Right hindlimb (tissue), 1 donor: ENCODE results near the gene SLC18A3.

ENCODE experiments used
- DNase-seq: peaks from one replicate; pipeline ENCODE4 v3.0.0-alpha.2; 2018

Gene SLC18A3

DNA sequence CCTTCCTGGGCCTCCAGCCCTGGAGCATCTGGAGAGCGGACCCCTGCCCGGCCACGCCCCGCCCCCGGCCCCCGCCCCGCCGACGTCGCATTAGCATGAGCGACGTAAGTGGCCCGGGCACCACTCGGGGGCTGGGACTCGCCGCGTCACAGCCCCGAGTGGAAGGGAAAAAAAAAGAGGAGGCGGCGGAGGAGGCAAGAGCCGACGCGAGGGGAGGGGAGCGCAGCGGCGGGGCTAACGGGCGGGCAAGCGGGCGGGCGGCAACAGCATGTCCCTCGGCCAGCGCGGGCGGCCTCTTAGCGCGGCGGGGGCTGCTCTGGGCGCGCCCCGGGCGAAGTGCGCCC, at the start of gene SLC18A3:
SLC18A3 (plus strand) TSS at position 197 of the 344 bp plus-strand sequence. CDS start 431 bp downstream, outside the sequence.
- DNase-seq = no peak

- no peak for DNase-seq
Measured at GRCh38 chr10:49560526-49560925, 49.6 kb upstream of the SLC18A3 start.

DNA sequence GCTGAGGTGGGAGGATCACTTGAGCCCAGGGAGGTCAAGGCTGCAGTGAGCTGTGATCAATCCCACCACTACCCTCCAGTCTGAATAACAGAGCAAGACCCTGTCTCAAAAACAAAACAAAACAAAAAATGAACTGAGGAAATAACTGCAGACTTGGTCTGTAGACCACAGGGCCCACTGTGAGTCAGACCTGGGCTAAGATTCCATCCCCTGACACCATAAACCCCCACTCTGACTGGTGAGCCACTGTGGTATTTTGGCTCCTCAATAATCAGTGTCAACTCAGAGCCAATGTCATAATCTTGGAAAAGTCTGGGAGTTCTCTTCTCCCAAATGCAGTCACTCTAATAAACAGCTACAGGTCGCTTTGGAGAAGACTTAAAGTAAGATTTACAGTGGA, 47.2 kb upstream of the SLC18A3 start:
- DNase-seq = no peak

GRCh38 chr10:49564461-49565009, 45.6 kb upstream of the SLC18A3 start:
- no peak for DNase-seq

DNA sequence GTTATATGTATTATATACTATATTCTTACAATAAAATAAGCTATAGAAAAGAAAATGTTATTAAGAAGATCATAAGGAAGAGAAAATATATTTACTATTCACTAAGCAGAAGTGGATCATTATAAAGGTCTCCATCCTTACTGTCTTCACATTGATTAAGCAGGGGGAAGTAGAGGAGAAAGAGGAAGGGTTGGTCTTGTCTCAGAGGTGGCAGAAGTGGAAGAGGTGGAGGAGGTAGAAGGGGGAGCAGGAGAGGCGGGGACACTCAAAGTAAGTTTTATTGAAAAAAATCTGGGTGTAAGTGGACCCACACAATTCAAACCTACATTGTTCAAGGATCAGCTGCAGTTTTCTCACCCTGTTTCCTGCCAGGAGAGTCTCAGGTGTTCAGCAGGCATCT, 42.3 kb upstream of the SLC18A3 start:
- DNase-seq = no peak

DNA sequence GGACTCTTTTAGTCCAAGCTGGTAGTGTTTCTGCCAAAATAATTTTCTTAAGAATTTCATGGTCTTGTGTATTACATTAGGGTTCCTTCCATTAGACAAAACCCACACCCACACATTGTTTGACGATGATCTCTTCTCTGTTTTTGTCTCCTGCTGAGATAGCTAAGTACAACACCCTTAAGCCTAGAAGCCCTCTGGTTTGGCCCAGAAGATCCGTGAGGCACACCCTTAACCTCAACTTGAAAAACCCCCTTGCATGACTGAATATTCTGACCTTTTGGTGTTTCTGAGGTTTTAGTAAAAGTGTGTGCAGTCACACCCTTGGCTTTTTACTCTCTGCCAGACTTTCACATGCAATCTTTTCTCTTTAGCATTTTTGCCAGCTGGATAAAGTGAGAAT, 41.9 kb upstream of the SLC18A3 start:
- DNase-seq = no peak

DNA sequence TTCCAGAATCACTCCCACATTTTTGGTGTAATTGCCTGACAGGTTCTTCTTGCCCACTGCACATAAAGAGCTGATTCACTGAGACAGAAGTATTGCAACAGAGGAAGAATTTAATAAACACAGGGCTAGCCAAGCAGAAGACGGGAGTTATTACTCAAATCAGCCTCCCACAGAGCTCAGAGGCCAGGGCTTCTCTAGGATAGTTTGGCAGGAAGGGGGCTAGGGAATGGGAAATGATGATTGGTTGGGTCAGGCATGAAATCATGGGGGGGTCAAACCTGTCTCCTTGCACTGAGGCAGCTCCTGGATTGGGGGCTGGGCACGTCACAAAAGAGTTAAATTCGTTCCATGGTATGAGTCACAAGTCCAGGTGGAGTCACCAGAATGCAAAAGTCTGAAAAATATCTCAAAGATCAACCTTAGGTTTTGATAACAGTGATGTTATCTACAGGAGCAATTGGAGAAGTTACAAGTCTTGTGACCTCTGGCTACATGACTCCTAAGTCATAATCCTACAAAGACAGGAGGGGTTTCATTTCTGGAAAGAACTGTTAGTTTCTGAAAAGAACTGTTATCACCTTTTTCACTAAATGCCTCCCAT, 41.0 kb upstream of the SLC18A3 start:
- no peak for DNase-seq

DNA sequence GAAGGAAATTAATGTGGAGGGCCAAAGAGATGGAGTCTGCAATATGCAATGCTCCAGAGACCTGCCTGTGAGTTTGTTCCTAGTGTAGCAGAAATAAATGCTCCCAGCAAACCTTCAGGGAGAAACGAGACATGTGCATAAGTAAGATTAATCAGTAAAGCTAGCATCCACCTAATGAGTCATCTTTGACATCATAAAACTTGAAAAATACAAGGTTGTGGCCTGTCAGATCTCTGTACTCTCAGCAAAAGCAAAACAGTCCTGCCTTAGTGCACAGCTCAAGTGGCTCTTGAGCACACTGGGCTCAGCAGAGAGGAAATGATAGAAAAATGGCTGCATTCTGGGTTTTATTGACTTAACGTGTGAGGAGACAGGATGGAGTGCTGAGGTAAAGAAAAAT, 38.7 kb upstream of the SLC18A3 start:
- no peak for DNase-seq

- no peak for DNase-seq
Measured at GRCh38 chr10:49572594-49573114, 37.5 kb upstream of the SLC18A3 start.

- DNase-seq = no peak
Measured at GRCh38 chr10:49575489-49576072, 34.5 kb upstream of the SLC18A3 start.

GRCh38 chr10:49577182-49577925, 32.8 kb upstream of the SLC18A3 start:
- DNase-seq = no peak

DNA sequence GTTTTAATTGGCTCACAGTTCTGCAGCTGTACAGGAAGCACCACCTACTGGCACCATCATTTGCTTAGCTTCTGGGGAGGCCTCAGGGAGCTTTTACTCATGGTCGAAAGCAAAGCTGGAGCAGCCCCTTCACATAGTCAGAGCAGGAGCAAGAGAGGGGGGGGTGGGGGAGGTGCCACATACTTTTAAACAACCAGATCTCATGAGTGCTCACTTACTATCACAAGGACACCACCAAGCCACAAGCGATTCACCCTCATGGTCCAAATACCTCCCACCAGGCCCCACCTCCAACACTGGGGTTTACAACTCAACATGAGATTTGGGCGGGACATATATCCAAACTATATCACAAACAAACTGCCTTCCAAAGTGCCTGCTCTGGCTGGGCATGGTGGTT, 31.7 kb upstream of the SLC18A3 start:
- no peak for DNase-seq

DNA sequence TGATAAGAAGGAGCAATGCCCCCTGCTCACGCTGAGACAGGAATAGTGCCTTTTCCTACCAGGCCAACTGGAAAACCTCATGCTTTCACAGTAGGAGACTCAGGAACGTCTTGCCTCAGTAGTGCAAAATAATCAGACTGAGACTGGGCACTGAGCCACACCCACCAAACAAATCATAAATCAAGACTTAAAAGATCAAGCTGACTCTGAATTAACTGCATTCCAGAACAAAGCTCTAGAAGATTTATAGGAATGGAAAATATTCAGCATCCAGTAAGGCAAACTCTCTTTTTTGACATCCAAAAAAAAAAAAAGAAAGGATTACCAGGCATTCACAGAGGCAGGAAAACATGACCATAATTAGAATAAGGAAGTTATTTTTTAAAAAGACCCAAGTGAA, 30.5 kb upstream of the SLC18A3 start:
- DNase-seq = no peak

DNA sequence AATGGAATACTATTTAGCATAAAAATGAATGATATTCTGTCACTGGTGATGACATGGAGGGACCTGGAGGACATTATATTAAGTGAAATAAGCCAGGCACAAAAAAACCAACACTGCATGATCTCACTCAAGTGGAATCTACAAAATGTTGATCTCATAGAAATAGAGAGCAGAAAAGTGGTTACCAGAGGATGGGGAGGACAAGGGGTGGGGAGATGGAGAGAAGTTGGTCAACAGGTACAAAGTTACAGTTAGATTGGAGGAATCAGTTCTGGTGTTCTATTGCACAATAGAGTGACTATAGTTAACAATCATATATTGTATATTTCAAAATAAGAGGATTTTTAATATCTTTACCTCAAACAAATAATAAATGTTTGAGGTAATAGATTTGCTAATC, 24.7 kb upstream of the SLC18A3 start:
- no peak for DNase-seq

DNA sequence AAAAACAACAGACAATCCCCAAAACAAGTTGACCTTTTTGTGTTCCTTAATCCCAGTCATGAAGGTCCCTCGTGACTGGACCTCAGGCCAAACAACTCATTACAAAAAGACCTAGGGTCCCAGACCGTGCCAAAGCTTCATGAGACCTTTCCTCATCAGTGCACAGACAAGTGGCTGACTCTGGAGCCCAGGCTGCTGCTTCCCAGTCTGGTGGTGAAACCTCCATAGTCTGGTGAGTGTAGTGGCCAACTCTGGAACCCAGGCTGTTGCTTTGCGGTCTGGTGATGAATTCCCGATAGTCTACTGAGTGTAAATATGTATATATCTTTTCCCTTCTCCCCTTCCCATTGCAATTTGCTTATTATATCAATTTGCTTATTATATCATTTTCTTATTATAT, 22.1 kb upstream of the SLC18A3 start:
- DNase-seq = no peak

DNA sequence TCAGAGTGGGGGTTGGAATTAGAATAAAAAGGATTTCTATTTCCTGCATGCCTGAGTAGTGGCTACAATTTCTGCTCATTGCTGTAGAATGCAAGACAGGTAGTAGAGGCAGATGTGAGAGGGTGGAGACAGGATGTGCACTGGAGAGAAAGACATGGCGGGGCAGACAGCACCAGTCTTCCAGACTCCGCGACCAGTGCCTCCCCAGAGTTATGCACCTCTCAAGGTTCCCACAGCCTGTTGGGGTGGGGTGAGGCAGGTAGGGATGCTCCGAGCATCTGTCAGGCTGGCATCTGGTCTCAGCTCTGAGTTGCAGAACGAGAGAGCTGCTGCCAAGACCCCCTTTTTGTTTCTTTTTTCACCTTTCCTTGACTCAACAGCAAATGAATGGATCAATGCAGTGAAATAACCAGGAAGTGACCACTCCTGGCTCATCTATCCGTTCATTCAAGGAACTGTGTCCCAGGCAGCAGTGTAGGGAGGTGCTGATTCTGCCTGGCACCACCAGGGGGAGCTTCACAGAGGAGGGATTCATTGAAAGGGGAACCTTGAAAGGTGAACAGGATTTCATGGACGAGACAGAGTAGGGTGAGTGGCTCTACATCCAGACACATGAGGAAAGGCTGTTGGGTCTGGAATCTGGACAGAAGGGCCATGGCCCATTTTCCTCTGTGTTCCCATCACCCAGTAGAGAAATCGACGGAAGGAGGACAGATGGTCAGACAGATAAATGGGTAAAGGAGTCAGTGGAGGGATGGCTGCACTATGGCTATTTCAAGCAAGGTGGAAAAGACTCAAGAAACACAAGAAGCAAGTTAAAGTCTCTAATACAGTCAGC, 17.2 kb upstream of the SLC18A3 start:
- DNase-seq = peak; percentile 42

GRCh38 chr10:49593564-49593875, 16.6 kb upstream of the SLC18A3 start:
- no peak for DNase-seq

DNA sequence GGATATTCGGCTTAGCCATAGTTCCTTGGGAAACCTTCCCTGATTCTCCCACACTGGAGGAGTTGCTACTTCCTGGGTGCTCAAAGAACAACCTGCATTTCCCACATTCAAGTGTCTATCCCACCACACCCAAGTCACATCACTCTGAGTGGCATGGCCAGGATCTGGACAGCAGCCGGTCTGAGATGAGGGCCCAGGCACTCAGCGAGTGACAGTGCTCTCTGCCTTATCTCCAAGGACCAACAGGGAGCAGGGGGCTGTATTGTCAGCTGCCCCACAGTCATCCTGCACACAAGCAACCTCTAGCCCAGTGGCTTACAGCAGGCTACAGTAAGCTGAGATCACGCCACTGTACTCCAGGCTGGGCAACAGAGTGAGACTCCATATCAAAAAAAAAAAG, 16.1 kb upstream of the SLC18A3 start:
- no peak for DNase-seq

- DNase-seq = peak; percentile 54
Measured at GRCh38 chr10:49594594-49594993, 15.5 kb upstream of the SLC18A3 start.

DNA sequence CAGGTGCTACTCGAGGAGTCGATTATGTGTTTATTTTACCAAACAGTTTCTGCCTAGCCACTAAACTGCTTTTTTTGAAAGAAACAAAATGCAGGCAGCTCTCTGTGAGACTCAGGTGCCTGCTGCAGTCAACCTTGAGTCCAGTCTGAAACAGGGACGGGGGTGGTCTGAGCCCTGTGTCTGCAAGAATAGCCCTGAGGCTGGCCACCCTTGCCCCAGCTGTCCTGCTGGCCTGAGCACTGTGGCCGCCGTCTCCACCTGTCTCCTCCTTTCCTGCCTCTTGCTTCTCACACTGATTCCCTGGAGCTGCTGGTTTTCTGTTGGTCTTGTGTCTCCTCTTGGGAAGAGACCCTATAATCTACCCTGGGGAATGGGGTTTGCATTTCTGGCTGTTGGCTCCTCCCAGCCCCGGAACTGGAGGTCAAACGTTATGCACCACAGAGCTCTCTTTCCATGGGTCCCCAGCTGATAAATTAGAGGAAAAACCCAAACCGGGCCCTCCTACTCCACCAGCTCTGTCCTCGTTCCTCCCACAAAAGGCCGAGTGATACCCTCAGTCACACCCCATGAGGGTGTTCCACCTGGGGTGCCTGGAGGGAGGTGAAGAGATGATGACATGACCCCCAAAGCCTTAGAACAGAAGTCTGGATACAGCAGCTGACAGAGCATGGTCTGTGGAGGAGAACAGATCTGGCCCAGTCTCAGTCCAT, 15.0 kb upstream of the SLC18A3 start:
- no peak for DNase-seq

DNA sequence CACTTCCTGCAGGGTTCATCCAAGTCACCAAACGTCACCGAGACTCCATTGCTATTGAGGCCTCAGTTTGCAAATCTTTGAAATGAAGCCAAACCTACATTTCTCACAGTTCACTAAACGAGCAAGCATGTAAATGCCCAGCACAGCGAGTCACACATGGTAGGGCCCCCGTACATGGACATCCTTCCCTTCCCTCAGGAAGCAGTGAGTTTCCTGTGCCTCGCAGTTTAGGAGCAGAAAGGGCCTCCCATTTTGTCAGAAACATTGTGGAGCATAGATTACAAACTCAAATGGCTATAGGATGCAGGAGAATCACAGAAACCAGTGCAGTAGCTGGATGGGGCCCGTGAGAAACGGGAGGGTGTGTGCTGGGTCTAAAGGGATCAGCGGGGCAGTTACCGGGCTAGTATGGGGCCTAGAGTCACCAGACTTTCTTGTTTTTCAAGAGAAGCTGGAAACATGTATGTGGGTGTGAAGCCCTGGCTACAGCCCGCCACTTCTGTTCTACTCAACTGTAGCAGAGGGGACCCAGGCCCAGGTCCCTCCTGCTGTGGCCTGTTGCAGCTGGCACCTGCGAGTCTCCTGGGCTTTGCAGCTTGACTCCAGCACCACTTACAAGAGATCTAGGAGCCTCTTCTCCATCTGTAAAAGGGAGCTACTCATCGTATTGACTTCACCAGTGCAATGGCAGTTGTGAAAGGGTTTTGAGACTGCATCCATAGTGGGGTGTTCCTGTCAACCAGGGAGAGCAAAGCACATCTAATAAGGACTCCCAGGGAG, 14.2 kb upstream of the SLC18A3 start:
- no peak for DNase-seq

DNA sequence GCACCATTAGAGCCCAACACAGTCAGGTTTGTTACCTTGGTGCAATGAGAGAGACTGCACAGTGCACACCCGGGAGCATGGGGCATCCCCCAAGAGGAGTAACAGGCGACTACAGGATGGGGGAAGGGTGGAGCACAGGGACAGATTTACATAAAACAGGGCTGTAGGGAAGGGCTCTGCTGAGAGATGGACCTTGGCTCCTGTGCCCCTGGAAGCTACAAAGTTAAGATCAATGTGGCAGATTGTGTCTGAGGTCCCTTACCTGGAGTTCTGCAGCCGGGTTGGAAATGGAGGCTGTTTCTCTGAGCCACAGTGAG, 13.7 kb upstream of the SLC18A3 start:
- no peak for DNase-seq
